ENCODE results near the gene MYL7. TPM values are rescaled to one million over a fixed set of nuclear protein-coding genes. Genes with fewer than 3 reads are reported as not detected.
"Not testable (repeated sequence)": the region's sequence is repeated elsewhere in the genome, so short reads cannot be mapped to it uniquely, and the experiment has no call there.

The MYL7 gene
- polyA plus RNA-seq, 2 of the 4 experiments (the other 2 are of a cell fraction), result not detected

DNA sequence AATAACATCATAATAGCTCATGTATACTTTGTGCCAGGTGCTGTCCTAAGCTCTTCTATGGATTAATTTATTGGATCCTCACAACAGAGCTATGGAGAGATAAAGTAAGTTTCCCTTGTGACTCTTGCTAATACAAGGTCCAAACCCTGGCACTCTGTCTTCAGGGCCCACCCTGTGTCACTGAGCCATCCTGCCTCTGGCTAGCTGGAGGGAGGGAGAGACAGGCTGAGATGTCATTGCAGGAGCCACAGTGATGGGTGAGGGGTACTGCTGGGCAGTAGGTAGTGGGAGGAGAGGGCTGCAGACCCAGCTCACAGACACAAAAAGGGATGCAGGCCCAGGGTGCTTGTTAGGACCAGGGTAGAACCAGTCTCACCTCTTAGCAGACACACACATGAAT lies 31.2 kb upstream of the MYL7 start:
- ATAC-seq (no peak), DNase-seq (ENCODE audit: low read depth in 1 of 2, low spot score in 1 of 2) (no peak), FAIRE-seq (no peak)
- H3K4me1 ChIP-seq, result peaks cover 3% of the 10 kb centered on the region; the same call in 2 of the 3 replicates
- POLR2A ChIA-PET, result interaction anchor here (0.6 kb wide), 1 partner anchor 206 kb away, joined by 3 read pairs; no protein-coding TSS in a partner anchor
- H3K4me3 ChIP-seq, result no peak overlapping the region
- H3K4me2 ChIP-seq, result no peak overlapping the region
- TF ChIP-seq ZSCAN20 (CRISPR knock-in tag; IDR thresholded peaks at IDR 0.05) (no peak), EP300 (IDR thresholded peaks at IDR 0.05) (no peak), JUN (IDR thresholded peaks at IDR 0.05) (no peak), TFCP2L1 (CRISPR knock-in tag; IDR thresholded peaks at IDR 0.05) (no peak), CBX8 (IDR thresholded peaks at IDR 0.05) (no peak), CBX2 (IDR thresholded peaks at IDR 0.05; ENCODE audit: borderline replicate concordance, low read depth) (no peak)
- TF ChIP-seq, protein P1, sequence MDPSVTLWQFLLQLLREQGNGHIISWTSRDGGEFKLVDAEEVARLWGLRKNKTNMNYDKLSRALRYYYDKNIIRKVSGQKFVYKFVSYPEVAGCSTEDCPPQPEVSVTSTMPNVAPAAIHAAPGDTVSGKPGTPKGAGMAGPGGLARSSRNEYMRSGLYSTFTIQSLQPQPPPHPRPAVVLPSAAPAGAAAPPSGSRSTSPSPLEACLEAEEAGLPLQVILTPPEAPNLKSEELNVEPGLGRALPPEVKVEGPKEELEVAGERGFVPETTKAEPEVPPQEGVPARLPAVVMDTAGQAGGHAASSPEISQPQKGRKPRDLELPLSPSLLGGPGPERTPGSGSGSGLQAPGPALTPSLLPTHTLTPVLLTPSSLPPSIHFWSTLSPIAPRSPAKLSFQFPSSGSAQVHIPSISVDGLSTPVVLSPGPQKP (IDR thresholded peaks at IDR 0.05; ENCODE audit: low read depth, low read length), result no peak
- H3K9me3 ChIP-seq, result no peaks in the 10 kb centered on the region
- no peak overlapping the region for H3K27ac ChIP-seq
- CTCF ChIA-PET, result interaction anchor here (0.7 to 1.5 kb wide), 4 partner anchors 9 to 45 kb away, joined by 3 to 5 read pairs (median 4); no protein-coding TSS in a partner anchor

DNA sequence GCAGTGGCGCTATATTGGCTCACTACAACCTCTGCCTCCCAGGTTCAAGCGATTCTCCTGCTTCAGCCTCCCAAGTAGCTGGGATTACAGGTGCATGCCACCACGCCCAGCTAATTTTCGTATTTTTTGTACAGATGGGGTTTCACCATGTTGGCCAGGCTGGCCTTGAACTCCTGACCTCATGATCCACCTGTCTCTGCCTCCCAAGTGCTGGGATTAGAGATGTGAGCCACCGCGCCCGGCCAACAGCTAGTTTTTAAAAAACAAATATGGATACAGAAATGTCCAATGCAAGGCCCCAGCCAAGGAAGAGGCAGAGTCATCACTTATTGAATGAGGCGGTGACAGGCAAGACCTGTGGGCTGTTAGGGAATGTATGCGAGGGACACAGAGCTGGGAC lies 30.8 kb upstream of the MYL7 start:
- H3K4me1 ChIP-seq; H3K4me2 ChIP-seq; H3K27ac ChIP-seq; H3K9me3 ChIP-seq; H3K4me3 ChIP-seq; ATAC-seq; FAIRE-seq; DNase-seq (ENCODE audit: low read depth in 1 of 2, low spot score in 1 of 2): not testable (repeated sequence)
- 75% methylated on average over 9 of the region's 9 CpGs for WGBS (ENCODE audit: missing lambda C conversion rate)
- ChIA-PET POLR2A (interaction anchor here (0.6 kb wide), 1 partner anchor 207 kb away, joined by 3 read pairs; no protein-coding TSS in a partner anchor), CTCF (interaction anchor here (0.7 to 1.5 kb wide), 5 partner anchors 9 to 44 kb away, joined by 3 to 5 read pairs (median 3); no protein-coding TSS in a partner anchor)

DNA sequence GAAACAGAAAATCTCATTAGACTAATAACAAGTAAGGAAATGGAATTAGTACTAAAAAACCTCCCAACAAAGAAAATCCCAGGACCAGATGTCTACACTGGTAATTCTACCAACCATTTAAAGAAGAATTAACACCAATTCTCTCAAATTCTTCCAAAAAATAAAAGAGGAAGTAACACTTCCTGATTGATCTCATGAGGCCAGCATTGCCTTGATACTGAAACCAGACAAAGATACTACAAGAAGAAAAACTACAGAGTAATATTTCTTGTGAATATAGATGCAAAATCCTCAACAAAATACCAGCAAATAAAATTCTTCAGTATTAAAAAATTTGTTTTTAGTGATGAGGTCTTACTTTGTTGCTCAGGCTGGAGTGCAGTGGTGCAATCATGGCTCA lies 26.8 kb upstream of the MYL7 start:
- Histone ChIP-seq H3K4me2 (no peak overlapping the region), H3K9me3 (no peaks in the 10 kb centered on the region), H3K4me1 (no peaks in the 10 kb centered on the region), H3K27ac (no peak overlapping the region), H3K4me3 (no peak overlapping the region)
- ChIA-PET CTCF (interaction anchor here (1.3 kb wide), 1 partner anchor 26 kb away, joined by 3 read pairs; no protein-coding TSS in a partner anchor), POLR2A (no interaction called here)
- TF ChIP-seq RFX5 (IDR thresholded peaks at IDR 0.05) (no peak), TP53 (CRISPR knock-in tag; IDR thresholded peaks at IDR 0.05) (no peak), ZNF302 (CRISPR knock-in tag; IDR thresholded peaks at IDR 0.05) (no peak), HEYL (CRISPR knock-in tag; IDR thresholded peaks at IDR 0.05) (no peak), EP300 (IDR thresholded peaks at IDR 0.05) (no peak), PHF8 (IDR thresholded peaks at IDR 0.05; ENCODE audit: borderline replicate concordance, low read depth) (no peak), MAFK (IDR thresholded peaks at IDR 0.05; ENCODE audit: partially characterized antibody) (no peak), JUNB (IDR thresholded peaks at IDR 0.05) (no peak)
- TF ChIP-seq, protein P2, sequence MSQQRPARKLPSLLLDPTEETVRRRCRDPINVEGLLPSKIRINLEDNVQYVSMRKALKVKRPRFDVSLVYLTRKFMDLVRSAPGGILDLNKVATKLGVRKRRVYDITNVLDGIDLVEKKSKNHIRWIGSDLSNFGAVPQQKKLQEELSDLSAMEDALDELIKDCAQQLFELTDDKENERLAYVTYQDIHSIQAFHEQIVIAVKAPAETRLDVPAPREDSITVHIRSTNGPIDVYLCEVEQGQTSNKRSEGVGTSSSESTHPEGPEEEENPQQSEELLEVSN (IDR thresholded peaks at IDR 0.05; ENCODE audit: borderline replicate concordance, low read depth), result no peak
- TF ChIP-seq, protein P3, sequence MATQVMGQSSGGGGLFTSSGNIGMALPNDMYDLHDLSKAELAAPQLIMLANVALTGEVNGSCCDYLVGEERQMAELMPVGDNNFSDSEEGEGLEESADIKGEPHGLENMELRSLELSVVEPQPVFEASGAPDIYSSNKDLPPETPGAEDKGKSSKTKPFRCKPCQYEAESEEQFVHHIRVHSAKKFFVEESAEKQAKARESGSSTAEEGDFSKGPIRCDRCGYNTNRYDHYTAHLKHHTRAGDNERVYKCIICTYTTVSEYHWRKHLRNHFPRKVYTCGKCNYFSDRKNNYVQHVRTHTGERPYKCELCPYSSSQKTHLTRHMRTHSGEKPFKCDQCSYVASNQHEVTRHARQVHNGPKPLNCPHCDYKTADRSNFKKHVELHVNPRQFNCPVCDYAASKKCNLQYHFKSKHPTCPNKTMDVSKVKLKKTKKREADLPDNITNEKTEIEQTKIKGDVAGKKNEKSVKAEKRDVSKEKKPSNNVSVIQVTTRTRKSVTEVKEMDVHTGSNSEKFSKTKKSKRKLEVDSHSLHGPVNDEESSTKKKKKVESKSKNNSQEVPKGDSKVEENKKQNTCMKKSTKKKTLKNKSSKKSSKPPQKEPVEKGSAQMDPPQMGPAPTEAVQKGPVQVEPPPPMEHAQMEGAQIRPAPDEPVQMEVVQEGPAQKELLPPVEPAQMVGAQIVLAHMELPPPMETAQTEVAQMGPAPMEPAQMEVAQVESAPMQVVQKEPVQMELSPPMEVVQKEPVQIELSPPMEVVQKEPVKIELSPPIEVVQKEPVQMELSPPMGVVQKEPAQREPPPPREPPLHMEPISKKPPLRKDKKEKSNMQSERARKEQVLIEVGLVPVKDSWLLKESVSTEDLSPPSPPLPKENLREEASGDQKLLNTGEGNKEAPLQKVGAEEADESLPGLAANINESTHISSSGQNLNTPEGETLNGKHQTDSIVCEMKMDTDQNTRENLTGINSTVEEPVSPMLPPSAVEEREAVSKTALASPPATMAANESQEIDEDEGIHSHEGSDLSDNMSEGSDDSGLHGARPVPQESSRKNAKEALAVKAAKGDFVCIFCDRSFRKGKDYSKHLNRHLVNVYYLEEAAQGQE (IDR thresholded peaks at IDR 0.05), result no peak
- no peak for FAIRE-seq
- no peak for ATAC-seq
- DNase-seq (ENCODE audit: low read depth in 1 of 2, low spot score in 1 of 2), result no peak
